Spleen (tissue), 11 donors: ENCODE results near the gene ZNF335. TPM values are rescaled to one million over a fixed set of nuclear protein-coding genes. Genes with fewer than 3 reads are reported as not detected.

ENCODE experiments used
- DNase-seq: peaks from one replicate; pipeline ENCODE4 v3.0.0-alpha.2; 2020
- H3K27ac ChIP-seq, 8 donors: fragments of 200-600 bp; sonication (generic) in 7 of 8; 1 replicate in 4 of 8; 2 replicates in 4 of 8; pipeline versions ENCODE4 v1.5.0 to v1.8.0; 2016 to 2021; ENCODE audit warnings: inconsistent platforms in 4 of 8, mild to moderate bottlenecking in 4 of 8, moderate library complexity in 1 of 8
- H3K27me3 ChIP-seq, 7 donors: fragments of 200-600 bp; sonication (generic) in 6 of 7; replicated peaks in 1 of 7; 1 replicate in 4 of 7; 2 replicates in 3 of 7; pipeline versions ENCODE4 v1.5.0 to v1.8.0; 2016 to 2021; ENCODE audit warnings: inconsistent platforms in 3 of 7, mild to moderate bottlenecking in 1 of 7
- H3K36me3 ChIP-seq, 6 donors: fragments of 200-600 bp; sonication (generic) in 5 of 6; 1 replicate in 4 of 6; 2 replicates in 2 of 6; pipeline versions ENCODE4 v1.5.0 to v1.8.0; 2016 to 2021; ENCODE audit warnings: inconsistent platforms in 2 of 6
- H3K4me1 ChIP-seq, 6 donors: fragments of 200-600 bp; sonication (generic) in 5 of 6; 1 replicate in 3 of 6; 2 replicates in 3 of 6; pipeline versions ENCODE4 v1.5.0 to v1.8.0; 2016 to 2021; ENCODE audit warnings: inconsistent platforms in 3 of 6
- H3K4me3 ChIP-seq, 8 donors: fragments of 200-600 bp; sonication (generic) in 7 of 8; 1 replicate in 4 of 8; 2 replicates in 4 of 8; pipeline versions ENCODE4 v1.5.0 to v1.8.0; 2016 to 2021; ENCODE audit warnings: inconsistent platforms in 4 of 8, mild to moderate bottlenecking in 4 of 8, moderate library complexity in 2 of 8
- H3K9me3 ChIP-seq, 8 donors: fragments of 200-600 bp; sonication (generic) in 7 of 8; 1 replicate in 4 of 8; 2 replicates in 4 of 8; pipeline versions ENCODE4 v1.5.0 to v1.8.0; 2016 to 2021; ENCODE audit warnings: inconsistent platforms in 4 of 8
- CTCF ChIP-seq, 11 experiments: fragments of 200-600 bp in 7 of 11; fragments of 450-650 bp in 4 of 11; sonication (generic) in 4 of 11; IDR thresholded peaks in 8 of 11; conservative IDR thresholded peaks in 3 of 11; 1 replicate in 7 of 11; 2 replicates in 4 of 11; pipeline versions ENCODE4 v1.4.0 to v1.8.0; 2016 to 2021; ENCODE audit warnings: antibody characterized with exemption in 11 of 11, inconsistent platforms in 4 of 11, mild to moderate bottlenecking in 1 of 11
- POLR2A ChIP-seq, 3 donors: fragments of 450-650 bp; IDR thresholded peaks; one replicate each; pipeline ENCODE4 v1.5.1; 2017; ENCODE audit warnings: antibody characterized with exemption in 3 of 3, mild to moderate bottlenecking in 1 of 3
- POLR2AphosphoS5 ChIP-seq, 3 donors: sonication (generic); formaldehyde crosslinking; IDR thresholded peaks; one replicate each; pipeline ENCODE4 v1.5.1; 2017; ENCODE audit warnings: antibody characterized with exemption in 3 of 3
- WGBS, 5 donors: extraction: QIAGEN DNeasy Blood & Tissue Kit in 3 of 5; methylation state at CpG; one replicate each; pipeline versions ENCODE4 v1.1.5 to v1.1.7; 2013 to 2018; 5-methylcytosine and 5-hydroxymethylcytosine counted together
- intact Hi-C: fragments of 100-400 bp; cut with DNase I; formaldehyde crosslinking; loops from one replicate; pipeline ENCODE4 v1.15.0; 2023; ENCODE audit warnings: low total_unique reads
- polyA plus RNA-seq, 3 donors: library from polyadenylated mRNA; stranded (reverse); fragments of 200-250 nt; gene quantifications; one replicate each; pipeline ENCODE4 v1.2.1, GENCODE V29; 2013
- total RNA-seq, 7 donors: library from RNA; depleted of rRNA in 3 of 7; stranded (reverse); fragments of >200 nt in 3 of 7; fragmentation: NEBNext Ultra II Directional in 4 of 7; extraction: Animal tissue kit (Norgen Biotek cat#: 25700) in 4 of 7; gene quantifications; one replicate each; pipeline versions ENCODE4 v1.1.0 to v1.2.1, GENCODE V29; 2016 to 2021
- donor health status: healthy with polysubstance abuse.
- donor health status: DM: no; HTN: no; CAD: no; lungs with moderate emphysema.
- donor health status: DM: no; HTN: no; CAD: no.
- donor health status: Bipolar disorder and iron deficiency.
- donor health status: healthy.
- donor health status: DM: no; HTN: no; CAD: no.
- donor health status: DM: yes; HTN: yes; CAD: no.

The ZNF335 gene
- total and polyA plus RNA-seq, 10 donors = 8.2 to 46.3 (median 32.5) TPM

DNA sequence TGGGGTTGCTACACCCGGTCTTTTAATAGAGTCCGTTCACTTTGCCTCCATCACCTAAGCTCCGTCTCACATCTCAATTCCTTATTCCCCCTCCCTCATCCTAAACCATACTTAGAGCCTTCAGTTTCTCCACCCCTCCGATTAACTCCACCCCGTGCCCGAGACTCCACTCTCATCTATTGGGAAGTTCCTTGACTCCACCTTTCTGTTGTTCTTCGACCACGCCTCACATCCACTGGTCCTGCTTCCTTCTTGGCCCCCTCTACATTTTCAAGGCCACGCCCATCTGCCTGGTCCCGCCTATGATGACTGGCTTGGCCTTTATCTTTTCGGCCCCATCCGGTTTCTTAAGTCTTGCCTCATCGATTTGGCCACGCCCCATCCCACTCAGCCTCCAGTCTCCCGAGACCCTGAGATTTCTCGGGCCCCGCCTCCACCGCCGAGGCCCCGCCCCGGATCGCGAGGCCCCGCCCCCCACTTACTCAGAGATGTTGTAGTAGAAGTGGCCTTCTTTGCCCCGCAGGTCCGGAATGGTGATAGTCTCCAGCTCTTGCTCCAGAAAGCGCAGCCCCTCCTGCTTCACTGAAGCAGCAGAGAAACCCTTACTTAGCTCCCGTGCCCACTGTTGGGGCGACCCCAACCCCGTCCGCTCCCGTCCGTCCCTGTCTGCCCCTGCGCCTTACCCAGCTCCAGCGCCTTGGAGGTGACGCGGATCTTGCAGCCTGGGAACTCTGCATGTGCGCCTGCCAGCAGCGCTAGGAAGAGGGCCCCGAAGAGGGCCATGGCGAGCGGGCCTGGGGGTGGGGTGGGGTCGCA, 61.1 kb downstream of the ZNF335 start:
- Histone ChIP-seq H3K27ac (peak overlapping the region in 7 of 8 donors; percentile 51 to 86 (median 79)), H3K4me1 (peaks cover 14 to 59% (median 34%) of the 10 kb centered on the region in 6 donors), H3K9me3 (no peaks in the 10 kb centered on the region), H3K36me3 (peaks cover 0 to 3% (median 0%) of the 10 kb centered on the region in 6 donors), H3K27me3 (peaks cover 0 to 36% (median 5%) of the 10 kb centered on the region in 7 donors), H3K4me3 (peak overlapping the region; percentile 31 to 78 (median 46))
- WGBS, 5 donors = 1 to 3% (median 2%) methylated on average over 36 to 43 of the region's 43 CpGs
- TF ChIP-seq POLR2AphosphoS5 (IDR thresholded peaks at IDR 0.05) = peak; percentile 75 to 85 (median 76)
- no peak for TF ChIP-seq POLR2A (IDR thresholded peaks at IDR 0.05)
- TF ChIP-seq CTCF (IDR thresholded peaks at IDR 0.05 in 8 of 11, conservative IDR thresholded peaks at IDR 0.05 in 3 of 11) = peak in 2 of 11 experiments; percentile 12 to 27
- peak; percentile 97 for DNase-seq
- intact Hi-C loops = no loop called here

GRCh38 chr20:45909817-45910669, 62.0 kb downstream of the ZNF335 start:
- no peak for DNase-seq
- H3K4me1 ChIP-seq = peaks cover 14 to 54% (median 34%) of the 10 kb centered on the region in 6 donors
- H3K27me3 ChIP-seq = peaks cover 0 to 31% (median 5%) of the 10 kb centered on the region in 7 donors
- peaks cover 0 to 4% (median 0%) of the 10 kb centered on the region in 6 donors for H3K36me3 ChIP-seq
- TF ChIP-seq POLR2AphosphoS5 (IDR thresholded peaks at IDR 0.05) (no peak), CTCF (IDR thresholded peaks at IDR 0.05 in 8 of 11, conservative IDR thresholded peaks at IDR 0.05 in 3 of 11) (no peak), POLR2A (IDR thresholded peaks at IDR 0.05) (no peak)
- 75 to 80% (median 77%) methylated on average over 21 to 22 of the region's 22 CpGs for WGBS, 5 donors
- intact Hi-C loops = no loop called here
- no peaks in the 10 kb centered on the region for H3K9me3 ChIP-seq
- peak overlapping the region in 5 of 8 donors; percentile 16 to 86 (median 51) for H3K27ac ChIP-seq
- peak overlapping the region in 4 of 8 donors; percentile 45 to 78 (median 48) for H3K4me3 ChIP-seq

GRCh38 chr20:45909336-45909808, 62.6 kb downstream of the ZNF335 start:
- intact Hi-C loops = no loop called here
- TF ChIP-seq CTCF (IDR thresholded peaks at IDR 0.05 in 8 of 11, conservative IDR thresholded peaks at IDR 0.05 in 3 of 11) = no peak
- TF ChIP-seq POLR2AphosphoS5 (IDR thresholded peaks at IDR 0.05) = no peak
- TF ChIP-seq POLR2A (IDR thresholded peaks at IDR 0.05) = no peak
- Histone ChIP-seq H3K4me3 (peak overlapping the region in 1 of 8 donors; percentile 78), H3K36me3 (peaks cover 0 to 7% (median 0%) of the 10 kb centered on the region in 6 donors), H3K9me3 (no peaks in the 10 kb centered on the region), H3K27me3 (peaks cover 0 to 30% (median 5%) of the 10 kb centered on the region in 7 donors), H3K27ac (peak overlapping the region in 3 of 8 donors; percentile 16 to 86 (median 79)), H3K4me1 (peaks cover 14 to 48% (median 34%) of the 10 kb centered on the region in 6 donors)
- DNase-seq = no peak
- WGBS, 5 donors = 83 to 94% (median 85%) methylated on average over 10 to 12 of the region's 12 CpGs
